Measurements from ENCODE around the gene LRIG1.

DNA sequence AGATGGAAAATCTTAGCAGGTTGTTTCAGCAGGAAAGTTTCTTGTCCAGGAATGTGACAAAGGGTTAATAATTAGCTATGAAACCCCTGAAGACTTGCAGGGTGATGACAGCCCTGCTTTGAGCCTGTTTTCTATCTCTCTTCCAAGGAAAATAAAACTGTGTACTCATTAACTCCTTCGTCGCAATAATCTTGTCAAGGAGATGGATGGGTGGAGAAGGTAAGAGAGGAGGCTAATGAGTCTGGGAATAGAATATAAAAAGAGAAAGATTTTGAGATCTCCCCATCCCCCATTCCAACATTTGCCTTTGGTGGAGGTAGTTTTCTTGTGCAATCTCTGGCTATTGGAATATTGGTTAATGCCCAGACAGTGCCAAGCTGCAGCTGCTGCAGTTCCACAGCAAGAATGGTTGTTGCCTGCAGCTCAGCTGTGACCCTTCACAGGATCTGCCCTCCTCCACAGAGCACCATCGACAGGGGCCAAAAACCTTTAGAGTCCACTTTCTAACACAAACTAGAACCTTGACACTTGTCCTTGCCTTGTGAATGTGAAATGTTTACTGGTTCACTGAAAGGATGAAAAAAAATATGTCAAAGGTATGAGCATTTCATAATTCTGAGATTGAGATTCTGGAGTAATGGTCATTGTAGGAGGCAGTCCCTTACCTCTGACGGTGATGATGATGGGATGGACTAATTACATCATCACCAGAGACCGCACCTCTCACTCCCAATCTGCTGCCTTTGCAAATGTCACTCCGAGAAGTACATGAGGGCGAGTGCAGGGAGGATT, 4.2 kb upstream of the LRIG1 start:
- TF ChIP-seq, protein P1, sequence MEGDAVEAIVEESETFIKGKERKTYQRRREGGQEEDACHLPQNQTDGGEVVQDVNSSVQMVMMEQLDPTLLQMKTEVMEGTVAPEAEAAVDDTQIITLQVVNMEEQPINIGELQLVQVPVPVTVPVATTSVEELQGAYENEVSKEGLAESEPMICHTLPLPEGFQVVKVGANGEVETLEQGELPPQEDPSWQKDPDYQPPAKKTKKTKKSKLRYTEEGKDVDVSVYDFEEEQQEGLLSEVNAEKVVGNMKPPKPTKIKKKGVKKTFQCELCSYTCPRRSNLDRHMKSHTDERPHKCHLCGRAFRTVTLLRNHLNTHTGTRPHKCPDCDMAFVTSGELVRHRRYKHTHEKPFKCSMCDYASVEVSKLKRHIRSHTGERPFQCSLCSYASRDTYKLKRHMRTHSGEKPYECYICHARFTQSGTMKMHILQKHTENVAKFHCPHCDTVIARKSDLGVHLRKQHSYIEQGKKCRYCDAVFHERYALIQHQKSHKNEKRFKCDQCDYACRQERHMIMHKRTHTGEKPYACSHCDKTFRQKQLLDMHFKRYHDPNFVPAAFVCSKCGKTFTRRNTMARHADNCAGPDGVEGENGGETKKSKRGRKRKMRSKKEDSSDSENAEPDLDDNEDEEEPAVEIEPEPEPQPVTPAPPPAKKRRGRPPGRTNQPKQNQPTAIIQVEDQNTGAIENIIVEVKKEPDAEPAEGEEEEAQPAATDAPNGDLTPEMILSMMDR (IDR thresholded peaks at IDR 0.05; ENCODE audit: control extremely low read depth in 1 of 3, insufficient read depth in 1 of 3, low read depth in 1 of 3, low read length in 3 of 3): no peak
- TF ChIP-seq ZNF274 (IDR thresholded peaks at IDR 0.05; ENCODE audit: borderline replicate concordance, extremely low read depth, low read length): no peak
- TF ChIP-seq, protein P2, sequence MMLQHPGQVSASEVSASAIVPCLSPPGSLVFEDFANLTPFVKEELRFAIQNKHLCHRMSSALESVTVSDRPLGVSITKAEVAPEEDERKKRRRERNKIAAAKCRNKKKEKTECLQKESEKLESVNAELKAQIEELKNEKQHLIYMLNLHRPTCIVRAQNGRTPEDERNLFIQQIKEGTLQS (IDR thresholded peaks at IDR 0.05; ENCODE audit: insufficient read depth, low read depth, low read length): no peak
- TF ChIP-seq, protein P3, sequence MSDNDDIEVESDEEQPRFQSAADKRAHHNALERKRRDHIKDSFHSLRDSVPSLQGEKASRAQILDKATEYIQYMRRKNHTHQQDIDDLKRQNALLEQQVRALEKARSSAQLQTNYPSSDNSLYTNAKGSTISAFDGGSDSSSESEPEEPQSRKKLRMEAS (IDR thresholded peaks at IDR 0.05): no peak
- no peak for TF ChIP-seq TAF1 (IDR thresholded peaks at IDR 0.05; ENCODE audit: low read depth, low read length)
- TF ChIP-seq CEBPB (IDR thresholded peaks at IDR 0.05; ENCODE audit: low read depth, low read length): no peak
- TF ChIP-seq JUN (IDR thresholded peaks at IDR 0.05; ENCODE audit: low read depth, low read length): no peak
- no peak for TF ChIP-seq PHF8 (conservative IDR thresholded peaks at IDR 0.05; ENCODE audit: low read depth, low read length)
- no peak for TF ChIP-seq MAFK (IDR thresholded peaks at IDR 0.05; ENCODE audit: low read depth, low read length)
- TF ChIP-seq EGR1 (IDR thresholded peaks at IDR 0.05; ENCODE audit: borderline replicate concordance, low read depth, low read length): no peak
- TF ChIP-seq RBBP5 (IDR thresholded peaks at IDR 0.05; ENCODE audit: borderline replicate concordance, low read depth, low read length): no peak
